Osteoblast (primary cell): ENCODE measurements around the gene NDUFB4. TPM values are rescaled to one million over a fixed set of nuclear protein-coding genes. Genes with fewer than 3 reads are reported as not detected.

Experiments
- DNase-seq: peaks from one replicate; pipeline ENCODE4 v3.0.0; 2011; ENCODE audit warnings: low spot score, mixed read lengths; ENCODE audit not compliant: insufficient read length; ENCODE audit errors: missing footprints
- H2AFZ ChIP-seq: 2 replicates; pipeline ENCODE4 v1.6.0; 2011; ENCODE audit warnings: mild to moderate bottlenecking, low read length
- H3K27ac ChIP-seq: 2 replicates; pipeline ENCODE4 v1.5.1; 2011; ENCODE audit warnings: mild to moderate bottlenecking, low read depth, low read length, moderate library complexity
- H3K27me3 ChIP-seq: 2 replicates; pipeline ENCODE4 v1.6.0; 2012; ENCODE audit warnings: mild to moderate bottlenecking, control low read depth, inconsistent platforms, low read length, moderate library complexity; ENCODE audit not compliant: insufficient read depth
- H3K36me3 ChIP-seq: 2 replicates; pipeline ENCODE4 v1.5.1; 2011; ENCODE audit warnings: mild to moderate bottlenecking, low read length, control low read depth, moderate library complexity; ENCODE audit not compliant: insufficient read depth
- H3K4me1 ChIP-seq: 2 replicates; pipeline ENCODE4 v1.5.1; 2011; ENCODE audit warnings: mild to moderate bottlenecking, low read length, control low read depth, moderate library complexity; ENCODE audit not compliant: insufficient read depth
- H3K4me2 ChIP-seq: 2 replicates; pipeline ENCODE4 v1.6.0; 2011; ENCODE audit warnings: mild to moderate bottlenecking, low read length; ENCODE audit not compliant: insufficient read depth
- H3K4me3 ChIP-seq: fragments of 200-600 bp; sonication (generic); 3 replicates; pipeline ENCODE4 v1.5.1; 2012; ENCODE audit warnings: mild to moderate bottlenecking, low read length, inconsistent platforms; ENCODE audit not compliant: insufficient read depth
- H3K79me2 ChIP-seq: 2 replicates; pipeline ENCODE4 v1.6.0; 2012; ENCODE audit warnings: mild to moderate bottlenecking, low read length, control low read depth, inconsistent platforms; ENCODE audit not compliant: insufficient read depth
- H3K9me3 ChIP-seq: 2 replicates; pipeline ENCODE4 v1.5.1; 2011; ENCODE audit warnings: low read depth, low read length, control low read depth
- H4K20me1 ChIP-seq: 2 replicates; pipeline ENCODE4 v1.6.0; 2012; ENCODE audit warnings: mild to moderate bottlenecking, low read length, control low read depth; ENCODE audit not compliant: insufficient read depth
- CTCF ChIP-seq: IDR thresholded peaks from 2 replicates; pipeline ENCODE4 v1.5.1; 2011; ENCODE audit warnings: mild to moderate bottlenecking, low read depth, low read length, moderate library complexity; ENCODE audit errors: extremely low read depth
- total RNA-seq: library from RNA; depleted of rRNA; stranded (reverse); fragments of >200 nt; gene quantifications from 2 replicates; pipeline ENCODE4 v1.2.3, GENCODE V29; 2012

NDUFB4 gene
- total RNA-seq, 1 donor = 38.4 TPM

DNA sequence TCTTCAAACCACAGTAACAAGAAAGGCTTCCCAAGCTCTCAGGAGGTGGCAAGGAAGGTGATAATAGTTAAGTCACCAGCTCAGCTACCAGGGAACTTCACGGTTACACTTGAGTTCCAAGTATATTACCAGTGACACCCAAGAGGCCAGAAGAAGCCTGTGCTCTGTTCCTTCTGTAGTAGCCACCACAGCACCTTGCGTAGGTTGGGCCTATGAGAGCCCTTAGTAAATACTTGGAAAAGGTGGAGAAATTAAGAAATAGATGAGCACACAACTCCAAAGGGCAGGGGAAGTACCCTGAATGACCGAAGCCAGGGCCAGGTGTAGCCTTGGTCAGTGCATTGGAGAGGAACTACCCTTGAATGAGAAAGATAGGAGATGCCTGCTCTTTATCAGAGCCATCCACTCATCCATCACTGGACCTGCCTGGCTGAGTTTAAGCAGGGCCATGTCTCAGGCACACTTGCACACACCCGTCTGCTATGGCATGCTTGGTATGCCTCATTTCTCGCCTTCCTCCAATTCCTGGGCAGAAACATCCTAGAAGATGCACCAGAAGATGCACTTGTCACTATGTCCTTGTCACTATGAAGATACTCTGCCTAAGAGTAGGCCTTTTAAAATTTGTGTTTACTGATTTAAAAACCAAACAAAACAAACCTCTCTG lies 32.6 kb upstream of the NDUFB4 start:
- no peak overlapping the region for H3K4me2 ChIP-seq
- no peaks in the 10 kb centered on the region for H4K20me1 ChIP-seq
- H3K79me2 ChIP-seq = no peaks in the 10 kb centered on the region
- H3K27me3 ChIP-seq = no peaks in the 10 kb centered on the region
- H3K4me3 ChIP-seq = no peak overlapping the region
- H3K4me1 ChIP-seq = peaks cover 33% of the 10 kb centered on the region
- no peaks in the 10 kb centered on the region for H3K9me3 ChIP-seq
- no peak overlapping the region for H2AFZ ChIP-seq
- no peak overlapping the region for H3K27ac ChIP-seq
- TF ChIP-seq CTCF = no peak
- no peak for DNase-seq
- H3K36me3 ChIP-seq = no peaks in the 10 kb centered on the region

- no peak for DNase-seq
- H2AFZ ChIP-seq = no peak overlapping the region
- H3K4me1 ChIP-seq = peaks cover 12% of the 10 kb centered on the region
- H3K79me2 ChIP-seq = no peaks in the 10 kb centered on the region
- no peak overlapping the region for H3K27ac ChIP-seq
- H3K9me3 ChIP-seq = no peaks in the 10 kb centered on the region
- no peaks in the 10 kb centered on the region for H3K36me3 ChIP-seq
- no peak overlapping the region for H3K4me3 ChIP-seq
- no peaks in the 10 kb centered on the region for H3K27me3 ChIP-seq
- H4K20me1 ChIP-seq = no peaks in the 10 kb centered on the region
- no peak for TF ChIP-seq CTCF
- no peak overlapping the region for H3K4me2 ChIP-seq
These were observed 29.7 kb upstream of the NDUFB4 start for GRCh38 chr3:120566243-120566975.

GRCh38 chr3:120567370-120568201 lies 28.6 kb upstream of the NDUFB4 start:
- H3K4me2 ChIP-seq = peak overlapping the region; percentile 77
- no peaks in the 10 kb centered on the region for H4K20me1 ChIP-seq
- TF ChIP-seq CTCF = peak; percentile 61
- peaks cover 8% of the 10 kb centered on the region for H3K4me1 ChIP-seq
- H3K9me3 ChIP-seq = no peaks in the 10 kb centered on the region
- DNase-seq = no peak
- peak overlapping the region; percentile 87 for H2AFZ ChIP-seq
- H3K36me3 ChIP-seq = no peaks in the 10 kb centered on the region
- H3K79me2 ChIP-seq = no peaks in the 10 kb centered on the region
- H3K27ac ChIP-seq = peak overlapping the region; percentile 52
- no peaks in the 10 kb centered on the region for H3K27me3 ChIP-seq
- H3K4me3 ChIP-seq = peak overlapping the region; percentile 63

- Histone ChIP-seq H3K27me3 (no peaks in the 10 kb centered on the region), H4K20me1 (no peaks in the 10 kb centered on the region), H3K4me3 (no peak overlapping the region), H3K27ac (no peak overlapping the region), H2AFZ (peak overlapping the region; percentile 87), H3K4me1 (peaks cover 8% of the 10 kb centered on the region), H3K36me3 (no peaks in the 10 kb centered on the region), H3K79me2 (no peaks in the 10 kb centered on the region), H3K4me2 (peak overlapping the region; percentile 77), H3K9me3 (no peaks in the 10 kb centered on the region)
- no peak for TF ChIP-seq CTCF
- DNase-seq = no peak
These were observed 28.0 kb upstream of the NDUFB4 start for GRCh38 chr3:120568202-120568531.
